Measurements from ENCODE around the gene PCGF3. TPM values are rescaled to one million over a fixed set of nuclear protein-coding genes. Genes with fewer than 3 reads are reported as not detected.

PCGF3 gene
- total RNA-seq, 1 experiment from 2014 or later = 31.5 TPM

- Histone ChIP-seq H3K27ac (ENCODE audit: low read length) (no peak overlapping the region), H3K9me2 (replicated peaks; ENCODE audit: low read length) (no peaks in the 10 kb centered on the region), H3K4me2 (ENCODE audit: low read length) (no peak overlapping the region), H4K20me1 (ENCODE audit: low read length) (0 out of 2 replicates have a peak, but pooled peaks cover 3% of the 10 kb centered on the region), H3F3A (ENCODE audit: low read length, unreplicated experiment) (no peaks in the 10 kb centered on the region), H3K4me1 (ENCODE audit: insufficient read depth, low read length) (0 out of 2 replicates have a peak, but pooled peaks cover 7% of the 10 kb centered on the region), H3K36me3 (ENCODE audit: low read depth, low read length) (no peaks in the 10 kb centered on the region; the same call in none of the 2 replicates), H3K9ac (ENCODE audit: low read length) (no peak overlapping the region), H3K27me3 (ENCODE audit: low read length) (no peaks in the 10 kb centered on the region), H3K4me3 (ENCODE audit: low read length) (no peak overlapping the region), H3K9me3 (ENCODE audit: low read length) (no peaks in the 10 kb centered on the region), H3K79me2 (ENCODE audit: low read length) (peaks cover 11% of the 10 kb centered on the region; the same call in 1 of the 2 replicates), H2AFZ (ENCODE audit: low read length) (no peak overlapping the region)
- TF ChIP-seq EZH2 (IDR thresholded peaks at IDR 0.05; ENCODE audit: low read length, unreplicated experiment) = no peak
- TF ChIP-seq EZH2phosphoT487 (IDR thresholded peaks at IDR 0.05; ENCODE audit: borderline replicate concordance, low read length) = no peak
- TF ChIP-seq CTCF (conservative IDR thresholded peaks at IDR 0.05; ENCODE audit: low read depth, low read length) = no peak
- DNase-seq (no peak), ATAC-seq (no peak)
- intact Hi-C loops (cut with micrococcal nuclease) = no loop called here
- BruUV-seq (replicated peaks) = TSS peak; percentile 1
- POLR2A ChIA-PET (ENCODE audit: unreplicated experiment) = no interaction called here
- CTCF ChIA-PET = no interaction called here
Observed at GRCh38 chr4:764405-765169, 59.0 kb downstream of the PCGF3 start.

- CTCF ChIA-PET = no interaction called here
- H3K36me3 ChIP-seq (ENCODE audit: low read depth, low read length) = peaks cover 6% of the 10 kb centered on the region
- DNase-seq = peak; percentile 51
Observed at GRCh38 chr4:766152-766515, 60.5 kb downstream of the PCGF3 start.

More at GRCh38 chr4:766152-766515, 60.5 kb downstream of the PCGF3 start:
- intact Hi-C loops (cut with micrococcal nuclease) = no loop called here
- Histone ChIP-seq H3K4me3 (ENCODE audit: low read length) (no peak overlapping the region), H3K79me2 (ENCODE audit: low read length) (peaks cover 22% of the 10 kb centered on the region; the same call in 1 of the 2 replicates), H3K27me3 (ENCODE audit: low read length) (no peaks in the 10 kb centered on the region), H4K20me1 (ENCODE audit: low read length) (peaks cover 8% of the 10 kb centered on the region; the same call in 1 of the 2 replicates), H3F3A (ENCODE audit: low read length, unreplicated experiment) (no peaks in the 10 kb centered on the region), H3K27ac (ENCODE audit: low read length) (no peak overlapping the region), H3K9me3 (ENCODE audit: low read length) (no peaks in the 10 kb centered on the region), H3K4me2 (ENCODE audit: low read length) (no peak overlapping the region), H3K9ac (ENCODE audit: low read length) (no peak overlapping the region), H3K4me1 (ENCODE audit: insufficient read depth, low read length) (0 out of 2 replicates have a peak, but pooled peaks cover 7% of the 10 kb centered on the region), H3K9me2 (replicated peaks; ENCODE audit: low read length) (no peaks in the 10 kb centered on the region), H2AFZ (ENCODE audit: low read length) (no peak overlapping the region)
- TF ChIP-seq CTCF (conservative IDR thresholded peaks at IDR 0.05; ENCODE audit: low read depth, low read length) (no peak), EZH2 (IDR thresholded peaks at IDR 0.05; ENCODE audit: low read length, unreplicated experiment) (no peak), EZH2phosphoT487 (IDR thresholded peaks at IDR 0.05; ENCODE audit: borderline replicate concordance, low read length) (no peak)
- no TSS peak for BruUV-seq (replicated peaks)
- ATAC-seq = peak; percentile 65
- POLR2A ChIA-PET (ENCODE audit: unreplicated experiment) = interaction anchor here (0.6 kb wide), 2 partner anchors 146 to 350 kb away, joined by 3 to 4 read pairs; no protein-coding TSS in a partner anchor
